K562 (cell line): ENCODE measurements around the gene MRPL4. TPM values are rescaled to one million over a fixed set of nuclear protein-coding genes. Genes with fewer than 3 reads are reported as not detected.

Experiments used
- TAF9B ChIP-seq: fragments of 450-650 bp; IDR thresholded peaks from 2 replicates; pipeline ENCODE4 v1.6.1; 2018; ENCODE audit warnings: mild to moderate bottlenecking; ENCODE audit not compliant: partially characterized antibody
- polyA plus RNA-seq, 8 experiments: library from polyadenylated mRNA; depleted of rRNA in 4 of 8; stranded (reverse) in 5 of 8; unstranded in 3 of 8; fragments of >200 nt; fragmentation: Nextera tagmentation in 2 of 8; fragmentation: Illumina TruSeq in 1 of 8; extraction: Ambion mirVana in 2 of 8; extraction: Trizol in 1 of 8; gene quantifications; 2 replicates each; pipeline versions ENCODE4 v1.2.1 to v1.2.3, GENCODE V29; 2011 to 2014; ENCODE audit warnings: inconsistent platforms in 1 of 8, missing spikeins in 1 of 8
- total RNA-seq, 7 experiments: library from RNA; depleted of rRNA in 6 of 7; stranded (reverse); fragments of >200 nt in 6 of 7; fragmentation: Illumina TruSeq in 2 of 7; extraction: Trizol in 2 of 7; gene quantifications; 2 replicates each; pipeline versions ENCODE4 v1.2.1 to v1.2.3, GENCODE V29; 2011 to 2021; ENCODE audit warnings: low replicate concordance in 1 of 7
- TF ChIP-seq, protein P1 (sequence below), 2 experiments: fragments of 150-350 bp in 1 of 2; IDR thresholded peaks; 2 replicates each; pipeline ENCODE4 v1.6.1; 2012 to 2016; ENCODE audit warnings: low read depth in 2 of 2, low read length in 2 of 2, mild to moderate bottlenecking in 1 of 2, moderate library complexity in 1 of 2
- TF ChIP-seq, protein P2 (sequence below): fragments of 200-800 bp; sonication (Bioruptor generic); IDR thresholded peaks from 2 replicates; pipeline ENCODE4 v1.6.1; 2016; ENCODE audit warnings: missing genetic modification characterization, missing compliant biosample characterization

MRPL4 gene
- total and polyA plus RNA-seq, 9 of the 15 experiments (the other 6 are each of a cell fraction or from before 2014, with no cell fraction given) = 1.4 to 239 (median 64.9) TPM

DNA sequence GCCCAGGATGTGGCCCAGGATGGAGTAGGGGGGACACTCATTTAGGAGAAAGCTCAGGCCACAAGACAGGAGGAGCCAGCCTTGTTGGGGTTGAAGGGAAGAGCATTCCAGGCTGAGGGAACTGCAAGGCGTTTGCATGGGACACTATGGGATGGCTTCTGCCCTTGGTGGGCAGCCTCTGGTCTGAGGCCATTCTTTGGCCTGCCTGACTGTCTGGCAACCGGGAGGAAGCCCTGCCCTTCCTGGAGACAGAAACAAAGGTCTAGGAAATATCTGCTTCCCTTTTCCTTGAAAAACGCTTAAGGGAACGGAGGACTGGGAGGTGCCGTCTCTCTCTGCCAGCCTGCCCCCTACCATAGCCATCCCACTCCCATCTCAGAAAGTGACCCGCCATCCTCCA lies 16.1 kb downstream of the MRPL4 start (continued):
- TF ChIP-seq, protein P1, sequence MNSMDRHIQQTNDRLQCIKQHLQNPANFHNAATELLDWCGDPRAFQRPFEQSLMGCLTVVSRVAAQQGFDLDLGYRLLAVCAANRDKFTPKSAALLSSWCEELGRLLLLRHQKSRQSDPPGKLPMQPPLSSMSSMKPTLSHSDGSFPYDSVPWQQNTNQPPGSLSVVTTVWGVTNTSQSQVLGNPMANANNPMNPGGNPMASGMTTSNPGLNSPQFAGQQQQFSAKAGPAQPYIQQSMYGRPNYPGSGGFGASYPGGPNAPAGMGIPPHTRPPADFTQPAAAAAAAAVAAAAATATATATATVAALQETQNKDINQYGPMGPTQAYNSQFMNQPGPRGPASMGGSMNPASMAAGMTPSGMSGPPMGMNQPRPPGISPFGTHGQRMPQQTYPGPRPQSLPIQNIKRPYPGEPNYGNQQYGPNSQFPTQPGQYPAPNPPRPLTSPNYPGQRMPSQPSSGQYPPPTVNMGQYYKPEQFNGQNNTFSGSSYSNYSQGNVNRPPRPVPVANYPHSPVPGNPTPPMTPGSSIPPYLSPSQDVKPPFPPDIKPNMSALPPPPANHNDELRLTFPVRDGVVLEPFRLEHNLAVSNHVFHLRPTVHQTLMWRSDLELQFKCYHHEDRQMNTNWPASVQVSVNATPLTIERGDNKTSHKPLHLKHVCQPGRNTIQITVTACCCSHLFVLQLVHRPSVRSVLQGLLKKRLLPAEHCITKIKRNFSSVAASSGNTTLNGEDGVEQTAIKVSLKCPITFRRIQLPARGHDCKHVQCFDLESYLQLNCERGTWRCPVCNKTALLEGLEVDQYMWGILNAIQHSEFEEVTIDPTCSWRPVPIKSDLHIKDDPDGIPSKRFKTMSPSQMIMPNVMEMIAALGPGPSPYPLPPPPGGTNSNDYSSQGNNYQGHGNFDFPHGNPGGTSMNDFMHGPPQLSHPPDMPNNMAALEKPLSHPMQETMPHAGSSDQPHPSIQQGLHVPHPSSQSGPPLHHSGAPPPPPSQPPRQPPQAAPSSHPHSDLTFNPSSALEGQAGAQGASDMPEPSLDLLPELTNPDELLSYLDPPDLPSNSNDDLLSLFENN (IDR thresholded peaks at IDR 0.05; ENCODE audit: low read depth in 2 of 2, low read length in 2 of 2) = no peak
- TF ChIP-seq TAF9B = no peak
- TF ChIP-seq, protein P2, sequence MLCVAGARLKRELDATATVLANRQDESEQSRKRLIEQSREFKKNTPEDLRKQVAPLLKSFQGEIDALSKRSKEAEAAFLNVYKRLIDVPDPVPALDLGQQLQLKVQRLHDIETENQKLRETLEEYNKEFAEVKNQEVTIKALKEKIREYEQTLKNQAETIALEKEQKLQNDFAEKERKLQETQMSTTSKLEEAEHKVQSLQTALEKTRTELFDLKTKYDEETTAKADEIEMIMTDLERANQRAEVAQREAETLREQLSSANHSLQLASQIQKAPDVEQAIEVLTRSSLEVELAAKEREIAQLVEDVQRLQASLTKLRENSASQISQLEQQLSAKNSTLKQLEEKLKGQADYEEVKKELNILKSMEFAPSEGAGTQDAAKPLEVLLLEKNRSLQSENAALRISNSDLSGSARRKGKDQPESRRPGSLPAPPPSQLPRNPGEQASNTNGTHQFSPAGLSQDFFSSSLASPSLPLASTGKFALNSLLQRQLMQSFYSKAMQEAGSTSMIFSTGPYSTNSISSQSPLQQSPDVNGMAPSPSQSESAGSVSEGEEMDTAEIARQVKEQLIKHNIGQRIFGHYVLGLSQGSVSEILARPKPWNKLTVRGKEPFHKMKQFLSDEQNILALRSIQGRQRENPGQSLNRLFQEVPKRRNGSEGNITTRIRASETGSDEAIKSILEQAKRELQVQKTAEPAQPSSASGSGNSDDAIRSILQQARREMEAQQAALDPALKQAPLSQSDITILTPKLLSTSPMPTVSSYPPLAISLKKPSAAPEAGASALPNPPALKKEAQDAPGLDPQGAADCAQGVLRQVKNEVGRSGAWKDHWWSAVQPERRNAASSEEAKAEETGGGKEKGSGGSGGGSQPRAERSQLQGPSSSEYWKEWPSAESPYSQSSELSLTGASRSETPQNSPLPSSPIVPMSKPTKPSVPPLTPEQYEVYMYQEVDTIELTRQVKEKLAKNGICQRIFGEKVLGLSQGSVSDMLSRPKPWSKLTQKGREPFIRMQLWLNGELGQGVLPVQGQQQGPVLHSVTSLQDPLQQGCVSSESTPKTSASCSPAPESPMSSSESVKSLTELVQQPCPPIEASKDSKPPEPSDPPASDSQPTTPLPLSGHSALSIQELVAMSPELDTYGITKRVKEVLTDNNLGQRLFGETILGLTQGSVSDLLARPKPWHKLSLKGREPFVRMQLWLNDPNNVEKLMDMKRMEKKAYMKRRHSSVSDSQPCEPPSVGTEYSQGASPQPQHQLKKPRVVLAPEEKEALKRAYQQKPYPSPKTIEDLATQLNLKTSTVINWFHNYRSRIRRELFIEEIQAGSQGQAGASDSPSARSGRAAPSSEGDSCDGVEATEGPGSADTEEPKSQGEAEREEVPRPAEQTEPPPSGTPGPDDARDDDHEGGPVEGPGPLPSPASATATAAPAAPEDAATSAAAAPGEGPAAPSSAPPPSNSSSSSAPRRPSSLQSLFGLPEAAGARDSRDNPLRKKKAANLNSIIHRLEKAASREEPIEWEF (CRISPR knock-in tag) = no peak
- TF ChIP-seq, all 486 proteins: peak for 0
